AG09319 (cell line): ENCODE results near the gene PLEKHD1.

Experiments used
- DNase-seq: peaks from one replicate; pipeline ENCODE4 v3.0.0-alpha.2; 2010; ENCODE audit warnings: low read depth; ENCODE audit errors: extremely low read depth
- CTCF ChIP-seq: IDR thresholded peaks from 2 replicates; pipeline ENCODE4 v1.5.1; 2011; ENCODE audit warnings: low read depth, mild to moderate bottlenecking, inconsistent platforms, low read length, moderate library complexity

Gene PLEKHD1

GRCh38 chr14:69539631-69540410 lies 55.3 kb downstream of the PLEKHD1 start:
- no peak for TF ChIP-seq CTCF
- peak; percentile 47 for DNase-seq

GRCh38 chr14:69540654-69541335 lies 56.3 kb downstream of the PLEKHD1 start:
- DNase-seq = no peak
- no peak for TF ChIP-seq CTCF

- DNase-seq = no peak
- no peak for TF ChIP-seq CTCF
Observed at GRCh38 chr14:69542311-69542710, 57.8 kb downstream of the PLEKHD1 start.

- TF ChIP-seq CTCF = no peak
- DNase-seq = peak; percentile 56
Observed at GRCh38 chr14:69543341-69544115, 59.0 kb downstream of the PLEKHD1 start.

GRCh38 chr14:69547701-69548348 lies 63.3 kb downstream of the PLEKHD1 start:
- DNase-seq = no peak
- peak; percentile 49 for TF ChIP-seq CTCF

GRCh38 chr14:69548566-69548965 lies 64.0 kb downstream of the PLEKHD1 start:
- no peak for TF ChIP-seq CTCF
- DNase-seq = no peak
